ENCODE data around the gene LSM8.
A peak's percentile ranks its signal among the peaks of the same experiment; 100 is the strongest.
"Not testable (repeated sequence)": the region's sequence is repeated elsewhere in the genome, so short reads cannot be mapped to it uniquely, and the experiment has no call there.

The LSM8 gene

GRCh38 chr7:118214051-118214832 is 30.3 kb downstream of the LSM8 start:
- DNase-seq: peak; percentile 78

- no peak for DNase-seq
Measured at GRCh38 chr7:118214833-118215182, 30.8 kb downstream of the LSM8 start.

- DNase-seq: no peak
Measured at GRCh38 chr7:118217210-118217619, 33.3 kb downstream of the LSM8 start.

GRCh38 chr7:118218413-118219156 is 34.6 kb downstream of the LSM8 start:
- no peak for DNase-seq

- DNase-seq: no peak
Measured at GRCh38 chr7:118219157-118219512, 35.2 kb downstream of the LSM8 start.

GRCh38 chr7:118220583-118220982 is 36.6 kb downstream of the LSM8 start:
- no peak for DNase-seq

GRCh38 chr7:118222591-118222990 is 38.6 kb downstream of the LSM8 start:
- DNase-seq: no peak

GRCh38 chr7:118224521-118224920 is 40.6 kb downstream of the LSM8 start, which contains the start of gene ANKRD7:
Gene ANKRD7 (plus strand): TSS chr7:118224704. CDS start chr7:118224831, 127 bp downstream.
- no peak for DNase-seq

GRCh38 chr7:118232837-118233236 is 48.9 kb downstream of the LSM8 start:
- DNase-seq: no peak

- no peak for DNase-seq
Measured at GRCh38 chr7:118233799-118234198, 49.8 kb downstream of the LSM8 start.

- no peak for DNase-seq
Measured at GRCh38 chr7:118239014-118239413, 55.0 kb downstream of the LSM8 start.

- DNase-seq: not testable (repeated sequence)
Measured at GRCh38 chr7:118240320-118240719, 56.4 kb downstream of the LSM8 start.

Data from CD4-positive, alpha-beta T cell treated with Interferon gamma for 1 hour (primary cell).